HepG2 (cell line): Measurements from ENCODE around the gene ZNF48. TPM values are rescaled to one million over a fixed set of nuclear protein-coding genes. Genes with fewer than 3 reads are reported as not detected.

Experiments
- ARNT2 ChIP-seq: sonication (generic); formaldehyde crosslinking; IDR thresholded peaks from 2 replicates; pipeline ENCODE4 v1.8.0; 2022; ENCODE audit warnings: mild to moderate bottlenecking, low read depth, missing genetic modification reagents, moderate library complexity
- ASH2L ChIP-seq: fragments of 300-600, 200-600 bp; sonication (generic); IDR thresholded peaks from 2 replicates; pipeline ENCODE4 v1.7.0; 2017; ENCODE audit warnings: low read depth, mild to moderate bottlenecking, moderate library complexity, mixed read lengths, low read length; ENCODE audit not compliant: insufficient read length
- E2F2 ChIP-seq: sonication (generic); formaldehyde crosslinking; IDR thresholded peaks from 2 replicates; pipeline ENCODE4 v1.4.0; 2020; ENCODE audit warnings: missing genetic modification reagents, borderline replicate concordance
- KLF11 ChIP-seq: IDR thresholded peaks from 2 replicates; pipeline ENCODE4 v1.6.1; 2016; ENCODE audit warnings: missing compliant biosample characterization
- MED8 ChIP-seq: sonication (generic); formaldehyde crosslinking; IDR thresholded peaks from 2 replicates; pipeline ENCODE4 v1.8.1; 2023; ENCODE audit warnings: mild to moderate bottlenecking, missing genetic modification reagents; ENCODE audit not compliant: insufficient replicate concordance
- PRDM15 ChIP-seq: sonication (generic); formaldehyde crosslinking; IDR thresholded peaks from 2 replicates; pipeline ENCODE4 v1.4.0; 2020; ENCODE audit warnings: missing genetic modification reagents
- RFXANK ChIP-seq: IDR thresholded peaks from 2 replicates; pipeline ENCODE4 v1.6.1; 2016
- SKI ChIP-seq: fragments of 450-650 bp; IDR thresholded peaks from one replicate; pipeline ENCODE4 v1.6.1; 2018; ENCODE audit warnings: mild to moderate bottlenecking; ENCODE audit not compliant: partially characterized antibody
- TCF7L2 ChIP-seq: IDR thresholded peaks from 2 replicates; pipeline ENCODE4 v1.6.1; 2011; ENCODE audit warnings: mild to moderate bottlenecking, low read depth, low read length, moderate library complexity
- USF2 ChIP-seq, 2 experiments: sonication (generic) in 1 of 2; formaldehyde crosslinking in 1 of 2; IDR thresholded peaks; 2 replicates each; pipeline versions ENCODE4 v1.5.1 to v1.6.1; 2011 to 2020; ENCODE audit warnings: borderline replicate concordance in 1 of 2, low read depth in 1 of 2, low read length in 1 of 2, mild to moderate bottlenecking in 1 of 2, missing genetic modification reagents in 1 of 2, moderate library complexity in 1 of 2
- WIZ ChIP-seq: sonication (generic); formaldehyde crosslinking; IDR thresholded peaks from 2 replicates; pipeline ENCODE4 v1.5.1; 2020; ENCODE audit warnings: mild to moderate bottlenecking, missing genetic modification reagents
- ZNF576 ChIP-seq: sonication (generic); formaldehyde crosslinking; IDR thresholded peaks from 2 replicates; pipeline ENCODE4 v1.4.0; 2020; ENCODE audit warnings: mild to moderate bottlenecking, missing genetic modification reagents
- ZNF674 ChIP-seq: sonication (generic); formaldehyde crosslinking; IDR thresholded peaks from 2 replicates; pipeline ENCODE4 v1.5.0; 2020; ENCODE audit warnings: low read depth, mild to moderate bottlenecking, missing genetic modification reagents
- ZNF687 ChIP-seq: sonication (generic); formaldehyde crosslinking; IDR thresholded peaks from 2 replicates; pipeline ENCODE4 v1.5.1; 2020; ENCODE audit warnings: mild to moderate bottlenecking, missing genetic modification reagents, moderate library complexity
- polyA plus RNA-seq, 8 experiments: library from polyadenylated mRNA; depleted of rRNA in 3 of 8; stranded (reverse) in 7 of 8; unstranded in 1 of 8; fragments of >200 nt; fragmentation: Illumina TruSeq in 4 of 8; extraction: Trizol in 4 of 8; gene quantifications; 2 replicates each; pipeline versions ENCODE4 v1.2.1 to v1.2.3, GENCODE V29; 2011 to 2016; ENCODE audit warnings: low read depth in 4 of 8, missing spikeins in 1 of 8, mixed read lengths in 1 of 8; ENCODE audit not compliant: insufficient read depth in 1 of 8
- total RNA-seq, 5 experiments: library from RNA; depleted of rRNA; stranded (reverse); fragments of >200 nt; fragmentation: Illumina TruSeq; extraction: Trizol; gene quantifications; 2 replicates each; pipeline ENCODE4 v1.2.3, GENCODE V29; 2016; ENCODE audit warnings: low read depth in 1 of 5
- TF ChIP-seq, protein P1 (sequence below): sonication (generic); formaldehyde crosslinking; IDR thresholded peaks from 2 replicates; pipeline ENCODE4 v1.4.0; 2020; ENCODE audit warnings: missing genetic modification reagents

ZNF48 gene
- total and polyA plus RNA-seq, 2 of the 13 experiments (the other 11 are each of a cell fraction or from before 2014, with no cell fraction given) = 9.9 to 12.3 TPM

GRCh38 chr16:30377812-30378235, 17.4 kb upstream of the ZNF48 start (continued):
- TF ChIP-seq, protein P1, sequence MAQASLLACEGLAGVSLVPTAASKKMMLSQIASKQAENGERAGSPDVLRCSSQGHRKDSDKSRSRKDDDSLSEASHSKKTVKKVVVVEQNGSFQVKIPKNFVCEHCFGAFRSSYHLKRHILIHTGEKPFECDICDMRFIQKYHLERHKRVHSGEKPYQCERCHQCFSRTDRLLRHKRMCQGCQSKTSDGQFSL = peak; percentile 27; the same call in 1 of the 2 replicates
- no peak for TF ChIP-seq USF2 (IDR thresholded peaks at IDR 0.05; ENCODE audit: low read depth, low read length)
- no peak for TF ChIP-seq USF2 (CRISPR knock-in tag; IDR thresholded peaks at IDR 0.05; ENCODE audit: borderline replicate concordance)
- TF ChIP-seq WIZ (CRISPR knock-in tag) = no peak
- no peak for TF ChIP-seq TCF7L2
- peak; percentile 77; the same call in 1 of the 2 replicates for TF ChIP-seq ZNF576 (CRISPR knock-in tag)
- no peak for TF ChIP-seq RFXANK (CRISPR knock-in tag)
- peak; percentile 36 for TF ChIP-seq MED8 (CRISPR knock-in tag)
- TF ChIP-seq E2F2 = no peak
- TF ChIP-seq ARNT2 (CRISPR knock-in tag) = peak; percentile 11; the same call in 1 of the 2 replicates
- peak; percentile 68 for TF ChIP-seq ASH2L
- 0 out of 2 replicates have a peak, but pooled peaks have one; percentile 13 for TF ChIP-seq KLF11 (CRISPR knock-in tag)
- TF ChIP-seq ZNF674 = peak; percentile 78; the same call in 1 of the 2 replicates
- peak; percentile 81 for TF ChIP-seq ZNF687 (CRISPR knock-in tag)
- TF ChIP-seq PRDM15 (CRISPR knock-in tag) = no peak
- no peak for TF ChIP-seq SKI
